Measurements from ENCODE around the gene HDAC4. TPM values are rescaled to one million over a fixed set of nuclear protein-coding genes. Genes with fewer than 3 reads are reported as not detected.

HDAC4 gene
- total and polyA plus RNA-seq, 2 of the 8 experiments (the other 6 are each of a cell fraction or from before 2014, with no cell fraction given): 15.4 to 31.5 TPM

- Histone ChIP-seq H2BK12ac (ENCODE audit: low read depth, low read length) (no peak overlapping the region), H4K20me1 (replicated peaks in 1 of 2; ENCODE audit: control insufficient read depth in 1 of 2, insufficient read depth in 2 of 2, low read length in 2 of 2) (peaks cover 2 to 15% of the 10 kb centered on the region in 2 experiments), H3K4me2 (ENCODE audit: insufficient read depth in 1 of 2, low read depth in 2 of 2, low read length in 2 of 2) (no peak overlapping the region), H2BK120ac (replicated peaks; ENCODE audit: low read depth, low read length) (no peak overlapping the region), H2BK5ac (ENCODE audit: low read depth, low read length) (no peak overlapping the region), H3K23ac (ENCODE audit: insufficient read length) (no peak overlapping the region), H3K9ac (replicated peaks in 1 of 4; ENCODE audit: extremely low read depth in 1 of 4, low read depth in 3 of 4, low read length in 3 of 4) (no peak overlapping the region), H3K4me1 (replicated peaks in 1 of 4; ENCODE audit: control insufficient read depth in 3 of 4, insufficient read depth in 4 of 4, low read length in 3 of 4) (peaks cover 0 to 19% (median 6%) of the 10 kb centered on the region in 4 experiments; a peak in 5 of 7 replicates), H2AK5ac (ENCODE audit: low read depth, low read length) (0 out of 2 replicates have a peak overlapping the region, but pooled peaks have one; percentile 71), H2BK20ac (ENCODE audit: low read length) (no peak overlapping the region), H3K14ac (ENCODE audit: insufficient read length) (no peak overlapping the region), H3K56ac (replicated peaks; ENCODE audit: insufficient read length, low read depth, low read length) (no peak overlapping the region), H4K8ac (ENCODE audit: extremely low read depth, insufficient read depth, low read length) (no peak overlapping the region), H3K4ac (replicated peaks; ENCODE audit: insufficient read length, low read depth, low read length) (no peak overlapping the region), H3K27me3 (replicated peaks in 1 of 4; ENCODE audit: control insufficient read depth in 3 of 4, extremely low read depth in 1 of 4, insufficient read depth in 3 of 4, low read length in 3 of 4) (no peaks in the 10 kb centered on the region), H3K9me3 (ENCODE audit: insufficient read depth in 2 of 2, low read depth in 1 of 2, low read length in 1 of 2) (no peaks in the 10 kb centered on the region), H4K91ac (replicated peaks; ENCODE audit: insufficient read length, low read length) (no peak overlapping the region), H3K79me2 (ENCODE audit: control insufficient read depth in 1 of 2, insufficient read depth in 2 of 2, low read length in 2 of 2) (peaks cover 0 to 71% of the 10 kb centered on the region in 2 experiments; a peak in 2 of 4 replicates), H3K36me3 (ENCODE audit: control insufficient read depth in 2 of 4, insufficient read depth in 4 of 4, low read length in 3 of 4) (no peaks in the 10 kb centered on the region), H4K5ac (ENCODE audit: insufficient read length, low read depth, low read length) (no peak overlapping the region), H3K79me1 (ENCODE audit: low read depth, low read length) (peaks cover 12% of the 10 kb centered on the region), H3K18ac (ENCODE audit: extremely low read depth, low read length) (no peak overlapping the region), H3K4me3 (ENCODE audit: extremely low read depth in 1 of 4, insufficient read depth in 2 of 4, low read depth in 3 of 4, low read length in 4 of 4) (no peak overlapping the region), H3K23me2 (ENCODE audit: low read depth, low read length) (no peaks in the 10 kb centered on the region), H3K27ac (ENCODE audit: low read depth, low read length) (no peak overlapping the region), H2BK15ac (ENCODE audit: low read length) (no peak overlapping the region), H2AFZ (ENCODE audit: low read length) (no peak overlapping the region)
- 90% methylated on average over 11 of the region's 11 CpGs; no CpG with 5 or more reads in 1 of the 2 experiments for WGBS, 2 experiments (ENCODE audit: extremely low coverage in 1 of 2, insufficient coverage in 1 of 2, insufficient read length in 1 of 2, insufficient replicate concordance in 2 of 2, low coverage in 1 of 2, low lambda C conversion rate in 2 of 2, missing lambda C conversion rate in 1 of 2)
- ChIA-PET CTCF (ENCODE audit: partially characterized antibody) (interaction anchor here (1.2 to 1.4 kb wide), 2 partner anchors 15 to 156 kb away, joined by 3 to 6 read pairs; no protein-coding TSS in a partner anchor), POLR2A (ENCODE audit: partially characterized antibody) (no interaction called here)
- no peak for DNase-seq (ENCODE audit: low read depth in 1 of 2, low spot score in 2 of 2)
- no peak for FAIRE-seq
- no peak for TF ChIP-seq HDAC2 (IDR thresholded peaks at IDR 0.05; ENCODE audit: borderline replicate concordance in 1 of 2, low read depth in 2 of 2, low read length in 2 of 2)
- TF ChIP-seq MAFK (IDR thresholded peaks at IDR 0.05; ENCODE audit: low read depth, low read length): no peak
- TF ChIP-seq YY1 (IDR thresholded peaks at IDR 0.05; ENCODE audit: low read depth, low read length): no peak
- TF ChIP-seq SIRT6 (IDR thresholded peaks at IDR 0.05; ENCODE audit: low read length): no peak
- no peak for TF ChIP-seq CBX8 (IDR thresholded peaks at IDR 0.05; ENCODE audit: borderline replicate concordance, low read depth, low read length)
- TF ChIP-seq BRCA1 (IDR thresholded peaks at IDR 0.05; ENCODE audit: low read depth, low read length): no peak
These were observed 171.1 kb downstream of the HDAC4 start for GRCh38 chr2:239229545-239230279.

Data from H1 (cell line).